Smooth muscle cell (in vitro differentiated cells): Measurements from ENCODE around the gene CCDC51. TPM values are rescaled to one million over a fixed set of nuclear protein-coding genes. Genes with fewer than 3 reads are reported as not detected.

Experiments
- DNase-seq: peaks from one replicate; lab custom pipeline; 2025; ENCODE audit not compliant: unreplicated experiment; lab: John Stamatoyannopoulos, UW
- H2AFZ ChIP-seq: fragments of 200-600 bp; sonication (generic); 2 replicates; pipeline ENCODE4 v1.6.0; 2016; ENCODE audit warnings: antibody characterized with exemption, low read depth, mild to moderate bottlenecking
- H3F3A ChIP-seq: fragments of 200-600 bp; sonication (generic); 2 replicates; pipeline ENCODE4 v1.6.0; 2017; ENCODE audit warnings: antibody characterized with exemption, low read depth
- H3K27ac ChIP-seq: fragments of 200-600 bp; sonication (generic); 2 replicates; pipeline ENCODE4 v1.5.1; 2016; ENCODE audit warnings: low read depth, mild to moderate bottlenecking
- H3K27me3 ChIP-seq: fragments of 200-600 bp; sonication (generic); 2 replicates; pipeline ENCODE4 v1.6.1; 2016; ENCODE audit warnings: low read depth, mild to moderate bottlenecking
- H3K36me3 ChIP-seq: fragments of 200-600 bp; sonication (generic); 2 replicates; pipeline ENCODE4 v1.5.1; 2016; ENCODE audit warnings: low read depth
- H3K4me1 ChIP-seq: fragments of 200-600 bp; sonication (generic); 2 replicates; pipeline ENCODE4 v1.5.1; 2016; ENCODE audit warnings: low read depth
- H3K4me2 ChIP-seq: fragments of 200-600 bp; sonication (generic); 2 replicates; pipeline ENCODE4 v1.6.0; 2016; ENCODE audit warnings: mild to moderate bottlenecking
- H3K4me3 ChIP-seq: fragments of 200-600 bp; sonication (generic); 2 replicates; pipeline ENCODE4 v1.5.1; 2016; ENCODE audit warnings: mild to moderate bottlenecking
- H3K79me2 ChIP-seq: fragments of 200-600 bp; sonication (generic); 2 replicates; pipeline ENCODE4 v1.6.0; 2016; ENCODE audit warnings: low read depth, mild to moderate bottlenecking
- H3K9ac ChIP-seq: fragments of 200-600 bp; sonication (generic); 2 replicates; pipeline ENCODE4 v1.6.0; 2016; ENCODE audit warnings: low read depth
- H3K9me3 ChIP-seq: fragments of 200-600 bp; sonication (generic); replicated peaks from 2 replicates; pipeline ENCODE4 v1.5.1; 2016; ENCODE audit warnings: low read depth
- H4K20me1 ChIP-seq: fragments of 200-600 bp; sonication (generic); 2 replicates; pipeline ENCODE4 v1.6.0; 2016; ENCODE audit warnings: low read depth
- CTCF ChIP-seq: fragments of 200-600 bp; sonication (generic); IDR thresholded peaks from 2 replicates; pipeline ENCODE4 v1.5.1; 2017; ENCODE audit warnings: borderline replicate concordance, mild to moderate bottlenecking, antibody characterized with exemption; ENCODE audit not compliant: insufficient read depth, poor library complexity, severe bottlenecking
- WGBS: methylation state at CpG from one replicate; pipeline ENCODE4 v1.1.7; 2016; ENCODE audit warnings: low lambda C conversion rate; 5-methylcytosine and 5-hydroxymethylcytosine counted together
- polyA plus RNA-seq: library from polyadenylated mRNA; unstranded; fragments of >200 nt; fragmentation: Nextera tagmentation; extraction: Ambion mirVana; gene quantifications from 2 replicates; pipeline ENCODE4 v1.2.1, GENCODE V29; 2016
- total RNA-seq: library from RNA; depleted of rRNA; stranded (reverse); fragments of >200 nt; gene quantifications from 2 replicates; pipeline ENCODE4 v1.2.3, GENCODE V29; 2014

CCDC51 gene
- total and polyA plus RNA-seq, 2 experiments from 2014 or later: 9.0 to 18.3 TPM

GRCh38 chr3:48426944-48427629, 12.8 kb downstream of the CCDC51 start:
- no peaks in the 10 kb centered on the region for H3K27me3 ChIP-seq
- WGBS: 88% methylated on average over 8 of the region's 8 CpGs
- peaks cover 12% of the 10 kb centered on the region for H3K4me1 ChIP-seq
- peak overlapping the region; percentile 87 for H3K4me3 ChIP-seq
- no peak overlapping the region for H2AFZ ChIP-seq
- no peak overlapping the region for H3K27ac ChIP-seq
- peaks cover 4% of the 10 kb centered on the region for H3F3A ChIP-seq
- TF ChIP-seq CTCF: no peak
- no peak for DNase-seq
- no peak overlapping the region for H3K9ac ChIP-seq
- H3K79me2 ChIP-seq: peaks cover 27% of the 10 kb centered on the region
- no peaks in the 10 kb centered on the region for H3K9me3 ChIP-seq
- peaks cover 59% of the 10 kb centered on the region for H4K20me1 ChIP-seq
- H3K4me2 ChIP-seq: peak overlapping the region; percentile 90
- H3K36me3 ChIP-seq: no peaks in the 10 kb centered on the region

- no peak overlapping the region for H3K4me2 ChIP-seq
- no peak overlapping the region for H3K9ac ChIP-seq
- DNase-seq: no peak
- no peak overlapping the region for H3K27ac ChIP-seq
- TF ChIP-seq CTCF: no peak
- no peak overlapping the region for H3K4me3 ChIP-seq
- peaks cover 12% of the 10 kb centered on the region for H3K4me1 ChIP-seq
- H3F3A ChIP-seq: no peaks in the 10 kb centered on the region
- no peaks in the 10 kb centered on the region for H3K36me3 ChIP-seq
- 89% methylated on average over 11 of the region's 11 CpGs for WGBS
- H3K9me3 ChIP-seq: no peaks in the 10 kb centered on the region
- H3K79me2 ChIP-seq: peaks cover 27% of the 10 kb centered on the region
- H3K27me3 ChIP-seq: no peaks in the 10 kb centered on the region
- peaks cover 66% of the 10 kb centered on the region for H4K20me1 ChIP-seq
- no peak overlapping the region for H2AFZ ChIP-seq
Observed at GRCh38 chr3:48426401-48426909, 13.5 kb downstream of the CCDC51 start.

GRCh38 chr3:48425281-48425812, 14.6 kb downstream of the CCDC51 start:
- TF ChIP-seq CTCF: no peak
- Histone ChIP-seq H3K36me3 (no peaks in the 10 kb centered on the region), H3K4me3 (no peak overlapping the region), H3K27ac (no peak overlapping the region), H2AFZ (no peak overlapping the region), H3K27me3 (no peaks in the 10 kb centered on the region), H3F3A (no peaks in the 10 kb centered on the region), H3K79me2 (peaks cover 27% of the 10 kb centered on the region), H3K9ac (no peak overlapping the region), H3K4me2 (no peak overlapping the region), H4K20me1 (peaks cover 75% of the 10 kb centered on the region), H3K9me3 (no peaks in the 10 kb centered on the region), H3K4me1 (peaks cover 12% of the 10 kb centered on the region)
- no peak for DNase-seq
- 72% methylated on average over 13 of the region's 13 CpGs for WGBS
